HFFc6 (cell line): ENCODE data around the gene GSTM1. TPM values are rescaled to one million over a fixed set of nuclear protein-coding genes. Genes with fewer than 3 reads are reported as not detected.

Experiments used
- DNase-seq: peaks from one replicate; pipeline ENCODE4 v3.0.0-alpha.2; 2018
- H3K27ac Mint-ChIP-seq: 2 replicates; pipeline ENCODE4 v1.8.0; 2020; ENCODE audit warnings: mild to moderate bottlenecking, mixed read lengths
- H3K27me3 Mint-ChIP-seq: 2 replicates; pipeline ENCODE4 v1.8.0; 2021; ENCODE audit warnings: mild to moderate bottlenecking, moderate library complexity, mixed read lengths; ENCODE audit not compliant: insufficient read depth
- H3K36me3 Mint-ChIP-seq: 2 replicates; pipeline ENCODE4 v1.8.0; 2021; ENCODE audit warnings: low read depth, mixed read lengths
- H3K4me1 Mint-ChIP-seq: 2 replicates; pipeline ENCODE4 v1.8.0; 2020; ENCODE audit warnings: low read depth, mixed read lengths
- H3K4me3 Mint-ChIP-seq: 2 replicates; pipeline ENCODE4 v1.8.0; 2020; ENCODE audit warnings: mild to moderate bottlenecking, moderate library complexity, mixed read lengths
- H3K9me3 Mint-ChIP-seq: 2 replicates; pipeline ENCODE4 v1.8.0; 2020; ENCODE audit warnings: mild to moderate bottlenecking, mixed read lengths
- CTCF ChIP-seq: fragments of 200-600 bp; sonication (generic); IDR thresholded peaks from 2 replicates; pipeline ENCODE4 v1.5.0; 2021; ENCODE audit warnings: antibody characterized with exemption, mild to moderate bottlenecking
- total RNA-seq, 6 experiments: library from RNA; stranded (reverse); fragmentation: NEBNext Ultra II Directional; extraction: Animal tissue kit (Norgen Biotek cat#: 25700); gene quantifications; 2 replicates in 1 of 6; 3 replicates in 5 of 6; pipeline ENCODE4 v1.2.3, GENCODE V29; 2021

The GSTM1 gene
- total RNA-seq, 6 experiments from 2014 or later: 14.7 to 50.1 (median 46.5) TPM

- DNase-seq: no peak
- no peak for TF ChIP-seq CTCF
- Mint-ChIP-seq H3K36me3 (0 out of 2 replicates have a peak, but pooled peaks cover 5% of the 10 kb centered on the region), H3K9me3 (no peaks in the 10 kb centered on the region), H3K4me3 (no peak overlapping the region), H3K27ac (no peak overlapping the region), H3K4me1 (peaks cover 22% of the 10 kb centered on the region), H3K27me3 (peaks cover 5% of the 10 kb centered on the region)
Observed at GRCh38 chr1:109726007-109726406, 38.4 kb downstream of the GSTM1 start.

DNA sequence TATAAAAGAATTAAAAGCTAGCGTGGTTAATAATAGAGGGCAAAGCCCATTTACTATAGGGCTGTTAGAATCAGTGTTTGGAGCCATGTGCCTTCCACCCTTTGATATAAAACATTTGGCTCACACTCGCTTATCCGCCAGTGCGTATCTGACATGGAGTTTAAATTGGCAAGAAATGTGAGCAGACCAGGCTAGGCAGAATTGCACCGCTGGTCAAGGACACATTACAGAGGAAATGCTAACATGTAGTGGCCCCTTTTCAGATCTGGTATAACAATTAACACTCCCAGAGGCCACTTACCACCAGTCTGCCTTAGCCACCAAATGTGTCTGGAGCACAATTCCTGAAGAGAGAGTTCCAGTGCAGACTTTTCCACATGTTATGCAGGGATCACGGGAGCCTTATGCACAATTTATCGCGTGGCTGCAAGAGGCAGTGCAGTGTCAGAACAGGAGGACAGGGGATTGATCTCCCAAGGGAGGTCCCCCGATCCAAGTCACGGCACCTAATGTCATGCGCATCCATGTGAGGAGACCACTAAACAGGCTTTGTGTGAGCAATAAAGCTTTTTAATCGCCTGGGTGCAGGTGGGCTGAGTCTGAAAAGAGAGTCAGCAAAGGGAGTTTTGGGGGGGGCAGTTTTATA is 39.2 kb downstream of the GSTM1 start:
- H3K4me3 Mint-ChIP-seq: no peak overlapping the region
- peaks cover 5% of the 10 kb centered on the region for H3K27me3 Mint-ChIP-seq
- peaks cover 22% of the 10 kb centered on the region for H3K4me1 Mint-ChIP-seq
- no peaks in the 10 kb centered on the region for H3K9me3 Mint-ChIP-seq
- H3K27ac Mint-ChIP-seq: no peak overlapping the region
- no peak for DNase-seq
- H3K36me3 Mint-ChIP-seq: 0 out of 2 replicates have a peak, but pooled peaks cover 5% of the 10 kb centered on the region
- TF ChIP-seq CTCF: no peak

DNA sequence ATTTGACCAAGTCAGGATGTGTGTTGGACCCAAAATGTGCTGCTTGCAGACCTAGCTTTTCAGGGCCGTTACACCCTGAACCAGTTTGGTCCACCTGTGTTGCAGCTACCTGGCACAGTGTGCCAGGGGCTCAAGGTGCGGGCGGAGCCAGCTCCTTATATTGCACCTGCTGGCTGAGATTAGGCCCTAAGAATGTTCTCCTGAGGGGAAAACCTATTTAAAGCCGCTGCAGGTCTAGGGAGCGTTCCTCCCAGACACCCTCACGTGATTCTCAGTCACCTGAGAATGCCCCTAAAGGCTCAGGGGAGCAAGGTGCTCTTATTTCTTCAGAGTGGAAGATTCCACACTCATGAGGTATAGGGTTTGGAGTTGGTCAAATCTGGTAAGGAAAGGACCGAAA is 41.3 kb downstream of the GSTM1 start:
- no peak for DNase-seq

GRCh38 chr1:109730666-109731065 is 43.0 kb downstream of the GSTM1 start:
- peaks cover 6% of the 10 kb centered on the region for H3K27me3 Mint-ChIP-seq
- H3K27ac Mint-ChIP-seq: no peak overlapping the region
- H3K4me3 Mint-ChIP-seq: no peak overlapping the region
- no peaks in the 10 kb centered on the region for H3K9me3 Mint-ChIP-seq
- TF ChIP-seq CTCF: no peak
- H3K36me3 Mint-ChIP-seq: 0 out of 2 replicates have a peak, but pooled peaks cover 5% of the 10 kb centered on the region
- no peak for DNase-seq
- peaks cover 5% of the 10 kb centered on the region for H3K4me1 Mint-ChIP-seq

More for the DNA sequence above, 41.3 kb downstream of the GSTM1 start:
- 0 out of 2 replicates have a peak, but pooled peaks cover 5% of the 10 kb centered on the region for H3K36me3 Mint-ChIP-seq
- H3K27me3 Mint-ChIP-seq: peaks cover 5% of the 10 kb centered on the region
- no peak overlapping the region for H3K4me3 Mint-ChIP-seq
- peaks cover 9% of the 10 kb centered on the region for H3K4me1 Mint-ChIP-seq
- no peak for TF ChIP-seq CTCF
- H3K9me3 Mint-ChIP-seq: no peaks in the 10 kb centered on the region
- H3K27ac Mint-ChIP-seq: no peak overlapping the region

DNA sequence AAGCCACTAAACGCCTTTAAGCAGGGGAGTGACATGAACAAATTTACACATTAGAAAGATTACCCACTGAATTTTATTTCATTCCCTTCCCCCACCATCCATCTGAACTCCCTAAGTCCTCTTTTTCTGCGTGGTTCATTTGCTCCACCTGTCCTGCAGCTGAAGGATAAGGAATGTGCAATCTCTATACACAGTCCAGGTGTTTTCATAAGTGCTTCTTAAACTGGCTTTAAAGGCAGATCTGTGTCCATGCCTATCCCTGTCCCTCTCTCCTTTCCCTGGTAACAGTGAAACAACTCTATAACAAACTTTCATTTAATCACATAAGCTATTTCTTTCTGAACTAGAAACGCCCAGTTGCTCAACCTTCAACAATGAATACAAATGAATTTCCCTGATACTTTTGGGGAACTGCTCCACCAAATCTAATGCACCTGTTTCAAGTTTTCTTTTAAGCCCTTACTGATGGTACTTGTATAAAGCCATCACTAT is 44.8 kb downstream of the GSTM1 start:
- Mint-ChIP-seq H3K27me3 (peaks cover 4% of the 10 kb centered on the region), H3K4me3 (no peak overlapping the region), H3K27ac (no peak overlapping the region), H3K36me3 (peaks cover 11% of the 10 kb centered on the region), H3K4me1 (no peaks in the 10 kb centered on the region), H3K9me3 (no peaks in the 10 kb centered on the region)
- DNase-seq: no peak
- no peak for TF ChIP-seq CTCF
